ENCODE results near the gene TTC23L.
"Not testable (repeated sequence)": the region's sequence is repeated elsewhere in the genome, so short reads cannot be mapped to it uniquely, and the experiment has no call there.

Gene TTC23L

DNA sequence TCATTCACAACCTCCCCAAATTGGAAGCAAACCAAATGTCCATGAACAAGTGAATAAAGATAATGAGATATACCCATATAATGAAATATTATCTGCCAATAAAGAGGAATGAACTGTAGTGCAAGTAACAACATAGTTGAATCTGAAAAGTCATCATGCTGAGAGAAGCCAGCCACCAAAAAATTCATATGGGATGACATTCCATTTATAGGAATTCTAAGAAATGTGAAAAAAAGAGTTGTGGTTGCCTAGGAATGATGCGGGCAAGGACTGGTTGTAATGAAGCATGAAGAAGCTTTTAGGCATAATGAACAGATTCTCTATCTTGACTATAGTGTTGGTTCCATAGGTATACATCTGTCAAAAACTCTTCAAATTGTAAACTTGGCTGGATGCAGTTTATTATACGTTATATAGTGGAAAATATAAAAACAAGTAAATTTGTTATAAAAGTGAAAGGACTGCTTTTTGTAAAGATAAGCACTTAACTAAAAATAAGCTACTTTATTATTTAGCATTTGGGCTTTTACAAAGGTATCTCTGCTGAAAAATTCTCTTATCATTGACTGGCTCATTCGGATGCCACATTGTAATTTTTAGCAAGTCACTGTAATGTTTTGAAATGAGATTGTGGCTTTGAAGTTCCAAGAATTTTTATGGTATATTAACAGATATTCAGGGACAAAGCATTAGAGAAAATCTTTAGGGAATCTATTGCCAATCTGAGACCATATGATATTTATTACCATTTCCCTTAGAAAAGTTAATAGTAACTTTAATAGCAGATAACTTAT is 21.2 kb upstream of the TTC23L start:
- peaks cover 63% of the 10 kb centered on the region for H3K36me3 ChIP-seq (ENCODE audit: control insufficient read depth, low read depth, low read length)
- H3K9ac ChIP-seq (ENCODE audit: low read length): no peak overlapping the region
- no peaks in the 10 kb centered on the region for H3K27me3 ChIP-seq (ENCODE audit: control insufficient read depth, insufficient read depth, low read length)
- no peaks in the 10 kb centered on the region for H3K9me3 ChIP-seq (ENCODE audit: control insufficient read depth, low read depth, low read length)
- no peak overlapping the region for H3K4me3 ChIP-seq (ENCODE audit: low read length)
- no peak overlapping the region for H3K27ac ChIP-seq (ENCODE audit: low read length)
- no peaks in the 10 kb centered on the region for H3K4me1 ChIP-seq (ENCODE audit: control insufficient read depth, low read depth, low read length)

DNA sequence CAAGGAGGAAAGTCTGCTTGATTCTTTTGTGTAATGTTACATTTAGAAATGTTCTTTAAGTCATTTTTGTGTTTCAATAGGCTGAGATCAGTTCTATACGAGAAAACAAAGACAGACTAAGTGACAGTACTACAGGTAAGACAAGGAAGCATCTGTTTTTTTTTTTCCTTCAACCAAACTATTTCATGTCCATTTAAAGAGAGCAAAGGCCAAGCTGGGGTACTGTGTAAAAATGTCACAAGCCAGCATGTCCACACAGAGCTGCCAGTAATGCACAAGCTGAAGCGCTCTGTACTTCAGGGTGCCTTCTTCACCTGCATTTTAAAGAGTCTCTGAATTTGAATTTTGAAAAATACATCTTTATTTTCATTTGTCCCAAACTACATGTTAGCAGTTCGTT is 20.2 kb upstream of the TTC23L start:
- Histone ChIP-seq H3K9me3 (ENCODE audit: control insufficient read depth, low read depth, low read length) (no peaks in the 10 kb centered on the region), H3K4me3 (ENCODE audit: low read length) (no peak overlapping the region), H3K27me3 (ENCODE audit: control insufficient read depth, insufficient read depth, low read length) (no peaks in the 10 kb centered on the region), H3K36me3 (ENCODE audit: control insufficient read depth, low read depth, low read length) (peaks cover 64% of the 10 kb centered on the region), H3K9ac (ENCODE audit: low read length) (no peak overlapping the region), H3K27ac (ENCODE audit: low read length) (no peak overlapping the region), H3K4me1 (ENCODE audit: control insufficient read depth, low read depth, low read length) (no peaks in the 10 kb centered on the region)

- no peak overlapping the region for H3K9ac ChIP-seq (ENCODE audit: low read length)
These were observed 18.4 kb upstream of the TTC23L start for GRCh38 chr5:34820593-34820992.

GRCh38 chr5:34822956-34823715 is 15.8 kb upstream of the TTC23L start:
- peaks cover 75% of the 10 kb centered on the region for H3K36me3 ChIP-seq (ENCODE audit: control insufficient read depth, low read depth, low read length)
- H3K9ac ChIP-seq (ENCODE audit: low read length): no peak overlapping the region
- H3K4me1 ChIP-seq (ENCODE audit: control insufficient read depth, low read depth, low read length): no peaks in the 10 kb centered on the region
- H3K4me3 ChIP-seq (ENCODE audit: low read length): no peak overlapping the region
- no peak overlapping the region for H3K27ac ChIP-seq (ENCODE audit: low read length)
- no peaks in the 10 kb centered on the region for H3K27me3 ChIP-seq (ENCODE audit: control insufficient read depth, insufficient read depth, low read length)
- no peaks in the 10 kb centered on the region for H3K9me3 ChIP-seq (ENCODE audit: control insufficient read depth, low read depth, low read length)

More at GRCh38 chr5:34820593-34820992, 18.4 kb upstream of the TTC23L start:
- Histone ChIP-seq H3K36me3 (ENCODE audit: control insufficient read depth, low read depth, low read length) (peaks cover 66% of the 10 kb centered on the region), H3K9me3 (ENCODE audit: control insufficient read depth, low read depth, low read length) (no peaks in the 10 kb centered on the region), H3K27ac (ENCODE audit: low read length) (no peak overlapping the region), H3K4me3 (ENCODE audit: low read length) (no peak overlapping the region), H3K27me3 (ENCODE audit: control insufficient read depth, insufficient read depth, low read length) (no peaks in the 10 kb centered on the region), H3K4me1 (ENCODE audit: control insufficient read depth, low read depth, low read length) (no peaks in the 10 kb centered on the region)

DNA sequence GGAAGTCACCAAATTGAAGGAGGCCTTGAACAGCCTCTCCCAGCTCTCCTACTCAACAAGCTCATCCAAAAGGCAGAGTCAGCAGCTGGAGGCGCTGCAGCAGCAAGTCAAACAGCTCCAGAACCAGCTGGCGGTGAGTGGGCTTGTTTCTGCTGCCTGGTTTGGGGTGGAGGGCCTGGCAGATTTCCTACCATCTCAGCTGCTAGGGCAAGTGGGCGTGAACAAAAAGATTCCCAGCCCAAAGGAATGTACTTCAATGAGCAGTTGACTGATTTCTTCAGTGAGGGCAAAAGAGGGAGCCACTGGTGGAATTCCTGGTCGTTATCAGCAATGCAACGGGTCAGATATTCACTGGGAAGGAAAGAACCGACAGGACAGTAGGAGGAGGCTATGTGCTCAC is 12.6 kb upstream of the TTC23L start:
- H3K27me3 ChIP-seq (ENCODE audit: control insufficient read depth, insufficient read depth, low read length): no peaks in the 10 kb centered on the region
- no peaks in the 10 kb centered on the region for H3K9me3 ChIP-seq (ENCODE audit: control insufficient read depth, low read depth, low read length)
- peaks cover 4% of the 10 kb centered on the region for H3K4me1 ChIP-seq (ENCODE audit: control insufficient read depth, low read depth, low read length)
- peaks cover 78% of the 10 kb centered on the region for H3K36me3 ChIP-seq (ENCODE audit: control insufficient read depth, low read depth, low read length)
- no peak overlapping the region for H3K27ac ChIP-seq (ENCODE audit: low read length)
- no peak overlapping the region for H3K4me3 ChIP-seq (ENCODE audit: low read length)
- no peak overlapping the region for H3K9ac ChIP-seq (ENCODE audit: low read length)

DNA sequence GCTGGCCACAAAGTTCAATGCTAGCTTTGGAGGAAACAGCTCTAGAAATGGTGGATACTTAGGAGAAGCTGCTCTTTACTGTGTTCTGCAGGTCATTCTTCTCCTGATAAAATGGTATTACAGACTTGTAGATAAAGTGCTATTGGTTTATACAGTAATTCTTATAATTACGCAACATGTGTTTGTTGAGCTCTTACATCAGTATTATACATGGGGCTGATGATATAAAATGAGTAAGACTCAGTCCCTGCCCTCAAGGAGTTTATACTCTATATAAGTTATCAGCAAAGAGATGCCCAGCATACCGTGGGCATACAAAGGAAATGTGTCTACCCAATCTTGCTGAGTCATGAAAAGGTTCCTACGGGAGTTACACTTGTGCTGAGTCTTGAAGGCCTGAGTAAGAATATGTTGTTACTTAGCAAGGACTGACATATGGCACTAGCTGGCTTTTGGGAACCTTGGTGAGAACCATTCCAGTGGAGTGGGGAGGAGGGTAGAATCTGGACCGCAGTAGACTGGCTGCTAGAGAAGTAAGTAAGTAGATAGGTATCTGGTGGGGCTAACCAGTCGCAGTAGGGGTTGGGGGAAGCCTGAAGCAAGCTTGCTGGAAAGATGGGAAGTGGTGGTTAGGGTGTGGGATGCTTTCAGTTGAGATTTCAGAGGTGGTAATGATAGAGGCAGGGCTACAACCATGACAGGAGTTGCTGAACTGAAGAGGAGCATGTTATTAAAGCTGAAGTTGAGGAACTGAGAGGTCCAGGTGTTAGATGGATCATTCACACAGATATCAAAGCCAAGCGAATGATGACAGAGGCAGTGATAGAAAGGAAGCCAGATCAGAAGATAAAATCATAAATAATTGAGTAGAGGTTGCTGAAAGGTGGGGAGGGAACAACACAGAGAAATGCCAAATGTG is 11.1 kb upstream of the TTC23L start:
- Histone ChIP-seq H3K27me3 (ENCODE audit: control insufficient read depth, insufficient read depth, low read length) (no peaks in the 10 kb centered on the region), H3K9ac (ENCODE audit: low read length) (no peak overlapping the region), H3K4me1 (ENCODE audit: control insufficient read depth, low read depth, low read length) (peaks cover 4% of the 10 kb centered on the region), H3K4me3 (ENCODE audit: low read length) (no peak overlapping the region), H3K36me3 (ENCODE audit: control insufficient read depth, low read depth, low read length) (peaks cover 84% of the 10 kb centered on the region), H3K27ac (ENCODE audit: low read length) (no peak overlapping the region), H3K9me3 (ENCODE audit: control insufficient read depth, low read depth, low read length) (no peaks in the 10 kb centered on the region)

GRCh38 chr5:34830827-34831226 is 8.1 kb upstream of the TTC23L start:
- Histone ChIP-seq H3K4me1 (ENCODE audit: control insufficient read depth, low read depth, low read length) (peaks cover 11% of the 10 kb centered on the region), H3K36me3 (ENCODE audit: control insufficient read depth, low read depth, low read length) (peaks cover 70% of the 10 kb centered on the region)
- not testable (repeated sequence) for H3K27ac ChIP-seq (ENCODE audit: low read length); H3K27me3 ChIP-seq (ENCODE audit: control insufficient read depth, insufficient read depth, low read length); H3K9ac ChIP-seq (ENCODE audit: low read length); H3K4me3 ChIP-seq (ENCODE audit: low read length); H3K9me3 ChIP-seq (ENCODE audit: control insufficient read depth, low read depth, low read length)

- Histone ChIP-seq H3K36me3 (ENCODE audit: control insufficient read depth, low read depth, low read length) (peaks cover 65% of the 10 kb centered on the region), H3K4me1 (ENCODE audit: control insufficient read depth, low read depth, low read length) (peaks cover 11% of the 10 kb centered on the region)
These were observed 7.7 kb upstream of the TTC23L start for GRCh38 chr5:34831303-34831702.

GRCh38 chr5:34832568-34832967 is 6.4 kb upstream of the TTC23L start:
- Histone ChIP-seq H3K9ac (ENCODE audit: low read length) (no peak overlapping the region), H3K27me3 (ENCODE audit: control insufficient read depth, insufficient read depth, low read length) (no peaks in the 10 kb centered on the region), H3K9me3 (ENCODE audit: control insufficient read depth, low read depth, low read length) (no peaks in the 10 kb centered on the region), H3K36me3 (ENCODE audit: control insufficient read depth, low read depth, low read length) (peaks cover 53% of the 10 kb centered on the region), H3K4me1 (ENCODE audit: control insufficient read depth, low read depth, low read length) (peaks cover 11% of the 10 kb centered on the region), H3K27ac (ENCODE audit: low read length) (no peak overlapping the region), H3K4me3 (ENCODE audit: low read length) (no peak overlapping the region)

More at GRCh38 chr5:34831303-34831702, 7.7 kb upstream of the TTC23L start:
- Histone ChIP-seq H3K9ac (ENCODE audit: low read length) (no peak overlapping the region), H3K27me3 (ENCODE audit: control insufficient read depth, insufficient read depth, low read length) (no peaks in the 10 kb centered on the region), H3K4me3 (ENCODE audit: low read length) (no peak overlapping the region), H3K27ac (ENCODE audit: low read length) (no peak overlapping the region), H3K9me3 (ENCODE audit: control insufficient read depth, low read depth, low read length) (no peaks in the 10 kb centered on the region)

- Histone ChIP-seq H3K36me3 (ENCODE audit: control insufficient read depth, low read depth, low read length) (peaks cover 47% of the 10 kb centered on the region), H3K27ac (ENCODE audit: low read length) (no peak overlapping the region), H3K4me1 (ENCODE audit: control insufficient read depth, low read depth, low read length) (peaks cover 11% of the 10 kb centered on the region), H3K9me3 (ENCODE audit: control insufficient read depth, low read depth, low read length) (no peaks in the 10 kb centered on the region), H3K9ac (ENCODE audit: low read length) (no peak overlapping the region), H3K27me3 (ENCODE audit: control insufficient read depth, insufficient read depth, low read length) (no peaks in the 10 kb centered on the region), H3K4me3 (ENCODE audit: low read length) (no peak overlapping the region)
These were observed 5.9 kb upstream of the TTC23L start for GRCh38 chr5:34833090-34833489.

Measured in iPS-18a (cell line).